GM12891 (cell line): ENCODE data around the gene STMND1.

Experiments used
- POLR2A ChIP-seq: IDR thresholded peaks from 2 replicates; pipeline ENCODE4 v1.6.1; 2011; ENCODE audit warnings: low read depth, low read length, control low read depth
- POLR2AphosphoS5 ChIP-seq: IDR thresholded peaks from 2 replicates; pipeline ENCODE4 v1.6.1; 2011; ENCODE audit warnings: low read depth, low read length, control low read depth
- POU2F2 ChIP-seq: IDR thresholded peaks from 2 replicates; pipeline ENCODE4 v1.6.1; 2011; ENCODE audit warnings: low read depth, mild to moderate bottlenecking, control low read depth, low read length, moderate library complexity

- TF ChIP-seq POLR2A (no peak), POLR2AphosphoS5 (no peak), POU2F2 (no peak)
These were observed 6.0 kb downstream of the STMND1 start for GRCh38 chr6:17107863-17108262.
